Mucosa of descending colon (tissue), 3 donors: ENCODE results near the gene MADD. TPM values are rescaled to one million over a fixed set of nuclear protein-coding genes. Genes with fewer than 3 reads are reported as not detected.

Experiments used
- ATAC-seq: fragments of 200-7000 bp; cut with Tn5 transposase; one replicate; pipeline ENCODE4 v1.9.1; 2020; ENCODE audit warnings: mild to moderate bottlenecking, moderate library complexity
- DNase-seq, 3 donors: peaks; one replicate each; pipeline ENCODE4 v3.0.0-alpha.2; 2020
- H3K36me3 ChIP-seq: fragments of 200-600 bp; one replicate; pipeline ENCODE4 v1.8.0; 2021; ENCODE audit warnings: low read depth, mild to moderate bottlenecking
- H3K4me1 ChIP-seq: fragments of 200-600 bp; one replicate; pipeline ENCODE4 v1.8.0; 2021; ENCODE audit warnings: low read depth, mild to moderate bottlenecking
- H3K4me3 ChIP-seq: fragments of 200-600 bp; one replicate; pipeline ENCODE4 v1.8.0; 2021; ENCODE audit warnings: mild to moderate bottlenecking
- H3K9me3 ChIP-seq: fragments of 200-600 bp; one replicate; pipeline ENCODE4 v1.8.0; 2021; ENCODE audit warnings: mild to moderate bottlenecking
- intact Hi-C, 2 donors: fragments of 100-400 bp; cut with DNase I in 1 of 2; cut with micrococcal nuclease in 1 of 2; formaldehyde crosslinking; loops; one replicate each; pipeline versions ENCODE4 v1.11.0 to v1.11.1; 2022; cut with DNase I, micrococcal nuclease
- total RNA-seq, 3 donors: library from RNA; stranded (reverse); fragmentation: NEBNext Ultra II Directional in 2 of 3; extraction: Animal tissue kit (Norgen Biotek cat#: 25700) in 2 of 3; gene quantifications; one replicate each; pipeline versions ENCODE4 v1.2.1 to v1.2.4, GENCODE V29; 2021 to 2023
- TF ChIP-seq, protein P1 (sequence below): fragments of 200-600 bp; IDR thresholded peaks from one replicate; pipeline ENCODE4 v1.8.0; 2022; ENCODE audit warnings: antibody characterized with exemption, mild to moderate bottlenecking
- donor health status: DM: no; HTN: no; CAD: no; lungs with moderate emphysema.
- donor health status: DM: no; HTN: no; CAD: no.
- donor health status: DM: no; HTN: yes; CAD: no.

MADD gene
- total RNA-seq, 3 donors from 2014 or later, result 45.0 to 69.6 (median 67.3) TPM

GRCh38 chr11:47372422-47372821 is 102.5 kb downstream of the MADD start:
- H3K9me3 ChIP-seq, result no peaks in the 10 kb centered on the region
- ATAC-seq (no peak), DNase-seq (peak in 1 of 3 donors; percentile 19)
- H3K4me3 ChIP-seq, result no peak overlapping the region
- intact Hi-C loops, result loop anchor here in 1 of 2 donors (10.0 kb wide), 1 partner anchor 82 kb away; no protein-coding TSS in a partner anchor
- no peaks in the 10 kb centered on the region for H3K4me1 ChIP-seq
- TF ChIP-seq, protein P1, sequence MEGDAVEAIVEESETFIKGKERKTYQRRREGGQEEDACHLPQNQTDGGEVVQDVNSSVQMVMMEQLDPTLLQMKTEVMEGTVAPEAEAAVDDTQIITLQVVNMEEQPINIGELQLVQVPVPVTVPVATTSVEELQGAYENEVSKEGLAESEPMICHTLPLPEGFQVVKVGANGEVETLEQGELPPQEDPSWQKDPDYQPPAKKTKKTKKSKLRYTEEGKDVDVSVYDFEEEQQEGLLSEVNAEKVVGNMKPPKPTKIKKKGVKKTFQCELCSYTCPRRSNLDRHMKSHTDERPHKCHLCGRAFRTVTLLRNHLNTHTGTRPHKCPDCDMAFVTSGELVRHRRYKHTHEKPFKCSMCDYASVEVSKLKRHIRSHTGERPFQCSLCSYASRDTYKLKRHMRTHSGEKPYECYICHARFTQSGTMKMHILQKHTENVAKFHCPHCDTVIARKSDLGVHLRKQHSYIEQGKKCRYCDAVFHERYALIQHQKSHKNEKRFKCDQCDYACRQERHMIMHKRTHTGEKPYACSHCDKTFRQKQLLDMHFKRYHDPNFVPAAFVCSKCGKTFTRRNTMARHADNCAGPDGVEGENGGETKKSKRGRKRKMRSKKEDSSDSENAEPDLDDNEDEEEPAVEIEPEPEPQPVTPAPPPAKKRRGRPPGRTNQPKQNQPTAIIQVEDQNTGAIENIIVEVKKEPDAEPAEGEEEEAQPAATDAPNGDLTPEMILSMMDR, result no peak
- no peaks in the 10 kb centered on the region for H3K36me3 ChIP-seq

- Histone ChIP-seq H3K9me3 (no peaks in the 10 kb centered on the region), H3K4me3 (no peak overlapping the region), H3K36me3 (no peaks in the 10 kb centered on the region), H3K4me1 (no peaks in the 10 kb centered on the region)
- intact Hi-C loops, result loop anchor here in 1 of 2 donors (10.0 kb wide), 1 partner anchor 81 kb away; no protein-coding TSS in a partner anchor
- TF ChIP-seq, protein P1, result peak; percentile 88
- peak; percentile 81 to 92 (median 88) for DNase-seq
- peak; percentile 80 for ATAC-seq
These were observed 104.2 kb downstream of the MADD start for GRCh38 chr11:47373876-47374719.

GRCh38 chr11:47374720-47375019 is 104.7 kb downstream of the MADD start:
- no peak for ATAC-seq
- Histone ChIP-seq H3K4me3 (no peak overlapping the region), H3K4me1 (no peaks in the 10 kb centered on the region), H3K36me3 (no peaks in the 10 kb centered on the region), H3K9me3 (no peaks in the 10 kb centered on the region)
- no peak for DNase-seq
- intact Hi-C loops, result loop anchor here in 1 of 2 donors (10.0 kb wide), 1 partner anchor 80 kb away; no protein-coding TSS in a partner anchor
- TF ChIP-seq, protein P1, result no peak

DNA sequence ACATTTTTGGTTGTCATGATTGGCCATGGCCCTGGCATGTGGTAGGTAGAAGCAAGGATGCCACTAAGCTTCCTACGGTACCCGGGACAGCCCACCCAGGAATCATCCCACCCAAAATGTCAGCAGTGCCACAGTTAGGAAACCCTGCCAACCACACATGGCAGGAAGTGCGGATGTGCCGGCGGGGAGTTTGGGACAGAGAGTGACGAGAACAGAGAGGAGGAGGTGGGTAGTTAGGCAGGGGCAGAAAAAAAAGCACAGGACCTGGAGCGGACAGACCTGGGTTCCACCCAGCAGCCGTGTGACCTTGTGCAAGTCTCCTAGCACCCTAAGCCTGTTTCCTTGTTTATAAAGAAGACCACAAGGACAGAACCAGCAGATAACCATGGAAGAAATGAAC is 105.1 kb downstream of the MADD start:
- no peak for ATAC-seq
- H3K36me3 ChIP-seq, result no peaks in the 10 kb centered on the region
- DNase-seq, result peak in 1 of 3 donors; percentile 41
- H3K4me1 ChIP-seq, result no peaks in the 10 kb centered on the region
- no peaks in the 10 kb centered on the region for H3K9me3 ChIP-seq
- intact Hi-C loops, result loop anchor here in 1 of 2 donors (10.0 kb wide), 1 partner anchor 80 kb away; no protein-coding TSS in a partner anchor
- TF ChIP-seq, protein P1, result no peak
- H3K4me3 ChIP-seq, result no peak overlapping the region

GRCh38 chr11:47375546-47376085 is 105.7 kb downstream of the MADD start:
- intact Hi-C loops, result loop anchor here in 1 of 2 donors (10.0 kb wide), 1 partner anchor 79 kb away; no protein-coding TSS in a partner anchor
- ATAC-seq, result no peak
- H3K36me3 ChIP-seq, result no peaks in the 10 kb centered on the region
- H3K4me3 ChIP-seq, result no peak overlapping the region
- TF ChIP-seq, protein P1, result no peak
- peak in 1 of 3 donors; percentile 30 for DNase-seq
- H3K9me3 ChIP-seq, result no peaks in the 10 kb centered on the region
- H3K4me1 ChIP-seq, result no peaks in the 10 kb centered on the region
